NCI-H1092 (cell line): Measurements from ENCODE around the gene C9orf50.

Experiments
- DNase-seq: peaks from one replicate; lab custom pipeline; 2025; lab: John Stamatoyannopoulos, UW

C9orf50 gene

DNA sequence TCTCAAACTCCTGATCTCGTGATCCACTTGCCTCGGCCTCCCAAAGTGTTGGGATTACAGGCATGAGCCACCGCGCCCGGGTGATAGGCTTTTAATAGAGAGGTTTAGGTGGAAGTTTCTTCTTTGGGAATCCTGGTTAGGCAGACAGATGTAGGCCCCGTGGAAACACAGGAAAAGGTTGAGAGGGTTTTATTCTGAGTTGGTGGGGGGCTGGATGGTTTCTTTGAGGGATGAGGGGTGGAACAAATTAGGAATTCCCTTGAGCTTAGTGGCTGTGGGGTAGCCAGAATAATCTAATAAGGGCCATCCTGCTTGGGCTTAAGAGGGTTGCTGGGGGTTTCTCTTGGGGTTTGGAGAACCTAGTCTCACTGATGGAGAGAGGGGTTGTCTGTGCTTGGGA lies 30.4 kb downstream of the C9orf50 start:
- DNase-seq = no peak

DNA sequence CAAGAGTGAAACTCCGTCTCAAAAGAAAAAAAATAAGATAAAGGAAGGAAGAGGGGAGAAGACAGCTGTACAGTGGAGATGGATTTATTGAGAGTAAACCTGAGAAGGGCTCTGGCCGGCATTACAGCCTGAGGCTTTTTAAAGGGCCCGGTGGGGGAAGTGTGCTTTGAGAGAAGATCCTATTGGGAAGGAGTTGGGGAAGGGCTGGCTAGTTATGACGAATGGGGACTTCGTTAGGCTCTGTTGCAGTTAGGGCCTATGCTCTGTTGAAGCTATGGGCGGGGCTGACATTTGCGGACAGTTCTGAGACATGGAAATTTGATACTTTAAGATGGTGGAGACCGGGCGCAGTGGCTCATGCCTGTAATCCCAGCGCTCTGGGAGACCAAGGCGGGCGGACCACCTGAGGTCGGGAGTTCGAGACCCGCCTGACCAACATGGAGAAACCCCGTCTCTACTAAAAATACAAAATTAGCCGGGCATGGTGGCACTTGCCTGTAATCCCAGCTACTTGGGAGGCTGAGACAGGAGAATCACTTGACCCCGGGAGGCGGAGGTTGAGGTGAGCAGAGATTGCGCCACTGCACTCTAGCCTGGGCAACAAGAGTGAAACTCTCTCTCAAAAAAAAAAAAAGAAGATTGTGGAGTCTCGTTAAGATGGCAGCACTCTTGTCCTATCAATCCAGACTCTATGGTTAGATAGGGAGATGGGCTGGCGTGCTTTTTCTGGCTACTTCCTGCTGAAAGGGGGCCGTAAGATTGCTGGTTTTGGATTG lies 33.2 kb downstream of the C9orf50 start:
- no peak for DNase-seq

DNA sequence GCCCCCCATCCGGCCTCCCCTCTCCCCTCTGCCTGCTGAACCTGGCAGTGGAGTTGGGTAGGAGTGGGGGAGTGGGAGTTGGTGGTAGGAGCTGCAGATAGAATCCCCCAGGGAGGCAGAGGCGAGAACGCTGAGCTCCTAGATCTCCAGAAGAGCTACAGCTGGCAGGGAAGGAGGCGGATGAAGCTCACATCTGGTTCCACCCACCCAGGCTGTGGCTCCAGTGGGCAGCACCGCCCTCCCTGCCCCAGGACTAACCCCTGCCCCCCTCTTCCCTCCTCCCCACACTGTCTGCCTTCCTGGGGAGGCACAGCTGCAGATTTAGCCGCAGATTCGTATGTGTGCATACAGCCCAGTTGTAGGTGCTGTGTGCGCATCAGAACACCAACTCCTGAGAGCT lies 34.2 kb downstream of the C9orf50 start:
- no peak for DNase-seq

- DNase-seq = no peak
Measured at GRCh38 chr9:129586245-129586644, 34.7 kb downstream of the C9orf50 start.

- no peak for DNase-seq
Measured at GRCh38 chr9:129585352-129585751, 35.5 kb downstream of the C9orf50 start.

DNA sequence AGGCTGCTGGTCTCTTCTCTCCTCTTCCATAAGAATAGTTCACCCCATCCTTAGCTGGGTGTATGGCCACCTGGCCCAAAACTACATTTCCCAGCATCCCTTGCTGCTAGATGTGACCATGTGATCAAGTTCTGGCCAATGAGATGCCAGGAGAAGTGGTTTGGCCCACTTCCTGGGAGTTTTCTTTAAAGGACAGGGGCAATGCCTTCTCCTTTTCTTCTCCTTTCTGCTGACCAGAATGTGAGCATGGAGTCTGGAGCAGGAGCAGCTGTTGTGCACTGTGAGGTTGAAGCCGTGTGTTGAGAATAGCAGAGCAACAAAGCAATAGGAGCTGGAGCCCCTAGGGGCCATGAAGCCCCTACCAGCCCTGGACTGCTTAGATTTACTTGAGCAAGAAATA lies 36.8 kb downstream of the C9orf50 start:
- no peak for DNase-seq

- no peak for DNase-seq
Measured at GRCh38 chr9:129583308-129584038, 37.4 kb downstream of the C9orf50 start.

- no peak for DNase-seq
Measured at GRCh38 chr9:129582855-129583254, 38.0 kb downstream of the C9orf50 start.

GRCh38 chr9:129581505-129582189 lies 39.3 kb downstream of the C9orf50 start:
- DNase-seq = no peak

- DNase-seq = no peak
Measured at GRCh38 chr9:129580211-129580915, 40.5 kb downstream of the C9orf50 start.

- no peak for DNase-seq
Measured at GRCh38 chr9:129579294-129579693, 41.6 kb downstream of the C9orf50 start.

- no peak for DNase-seq
Measured at GRCh38 chr9:129576546-129577543, 44.1 kb downstream of the C9orf50 start.

- no peak for DNase-seq
Measured at GRCh38 chr9:129575818-129576217, 45.1 kb downstream of the C9orf50 start.

DNA sequence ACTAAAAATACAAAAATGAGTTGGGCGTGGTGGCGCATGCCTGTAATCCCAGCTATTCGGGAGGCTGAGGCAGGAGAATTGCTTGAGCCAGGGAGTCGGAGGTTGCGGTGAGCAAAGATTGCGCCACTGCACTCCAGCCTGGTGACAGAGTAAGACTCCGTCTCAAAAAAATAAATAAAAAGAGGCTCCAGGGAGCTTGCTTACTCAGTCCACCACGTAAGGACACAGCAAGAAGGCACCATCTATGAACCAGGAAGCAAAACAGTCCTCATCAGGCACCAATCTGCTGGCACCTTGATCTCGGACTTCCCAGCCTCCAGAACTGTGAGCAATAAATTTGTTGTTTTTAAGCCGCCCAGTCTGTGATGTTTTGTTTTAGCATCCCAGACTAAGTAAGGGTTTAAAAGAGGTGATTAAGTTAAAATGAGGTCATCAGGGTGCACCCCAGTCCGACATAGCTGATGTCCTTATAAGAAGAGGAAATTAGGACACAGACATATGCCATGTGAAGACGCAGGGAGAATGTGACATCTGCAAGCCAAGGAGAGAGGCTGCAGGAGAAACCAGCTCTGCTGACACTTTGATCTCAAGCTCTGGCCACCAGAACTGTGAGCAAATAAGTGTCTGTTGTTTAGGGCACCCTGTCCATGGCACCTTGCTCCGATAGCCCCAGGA lies 45.9 kb downstream of the C9orf50 start:
- DNase-seq = no peak

- DNase-seq = no peak
Measured at GRCh38 chr9:129573977-129574376, 46.9 kb downstream of the C9orf50 start.

GRCh38 chr9:129572517-129572916 lies 48.4 kb downstream of the C9orf50 start:
- DNase-seq = no peak

GRCh38 chr9:129572052-129572425 lies 48.9 kb downstream of the C9orf50 start:
- DNase-seq = no peak

GRCh38 chr9:129571298-129572051 lies 49.4 kb downstream of the C9orf50 start:
- no peak for DNase-seq

DNA sequence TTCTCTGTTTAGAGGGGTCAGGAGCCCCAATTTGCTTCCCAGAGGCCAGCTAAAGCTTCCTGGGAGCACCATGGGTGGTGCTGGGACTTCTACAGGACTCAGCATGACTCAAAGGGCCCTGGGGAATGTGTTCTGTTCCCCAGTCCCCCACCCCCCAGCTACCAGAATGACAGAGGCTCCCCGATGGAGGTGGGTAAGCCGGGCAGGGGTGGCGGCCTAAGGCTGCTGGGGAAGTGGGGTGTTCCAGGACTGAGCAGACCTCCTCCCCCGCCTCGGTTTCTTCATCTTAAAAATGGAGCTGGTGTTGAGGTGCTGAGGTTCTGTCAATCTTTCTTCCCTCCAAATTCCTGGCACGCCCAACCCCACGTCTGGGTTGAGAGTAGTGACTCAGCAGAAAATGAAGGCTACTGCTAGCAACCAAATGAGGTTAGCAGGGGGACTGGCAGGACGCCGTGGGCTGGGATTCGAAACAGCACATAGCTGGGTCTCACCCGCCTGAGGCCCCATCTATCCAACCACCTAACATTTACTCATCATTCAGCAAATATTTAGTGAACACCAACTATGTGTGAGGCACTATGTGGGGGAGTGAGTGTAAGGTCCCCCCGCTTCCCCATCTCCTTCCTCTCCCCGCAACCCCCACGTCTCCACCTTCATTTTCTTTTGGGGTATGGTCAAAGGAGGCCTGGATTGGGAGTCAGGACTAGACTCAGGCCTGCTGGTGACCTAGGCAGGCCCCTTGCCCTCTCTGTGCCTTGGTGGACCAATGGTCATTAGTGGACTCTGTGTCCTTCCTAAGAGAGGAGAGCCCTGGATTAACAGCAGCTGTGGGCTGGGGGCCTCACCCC lies 50.2 kb downstream of the C9orf50 start:
- DNase-seq = no peak
